ENCODE results near the gene SLC16A1.
"Not testable (repeated sequence)": the region's sequence is repeated elsewhere in the genome, so short reads cannot be mapped to it uniquely, and the experiment has no call there.

Gene SLC16A1

DNA sequence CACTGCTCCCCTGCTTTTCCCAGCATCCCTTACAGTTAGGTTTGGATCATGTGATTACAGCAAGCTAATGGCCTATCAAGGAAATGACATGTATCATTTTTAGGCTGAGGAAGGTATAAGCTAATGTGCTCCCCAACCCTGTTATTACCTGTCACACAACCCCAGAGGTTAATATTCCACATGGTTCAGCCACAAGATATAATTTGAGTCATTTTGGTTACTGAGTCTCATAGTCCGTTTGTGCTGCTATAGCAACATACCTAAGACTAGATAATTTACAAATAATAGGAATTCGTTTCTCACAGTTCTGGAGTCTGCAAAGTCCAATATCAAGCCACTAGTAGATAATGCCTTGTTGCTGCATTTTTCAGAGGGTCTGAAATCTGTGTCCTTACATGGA is 29.1 kb upstream of the SLC16A1 start:
- no peaks in the 10 kb centered on the region for H3K36me3 ChIP-seq
- intact Hi-C loops (cut with DNase I; ENCODE audit: low total_unique reads), result no loop called here
- no peaks in the 10 kb centered on the region for H3K4me1 ChIP-seq
- no peaks in the 10 kb centered on the region for H3K27me3 ChIP-seq
- TF ChIP-seq CTCF (IDR thresholded peaks at IDR 0.05), result no peak
- H3K4me3 ChIP-seq, result no peak overlapping the region
- DNase-seq, result no peak
- H3K9me3 ChIP-seq, result no peaks in the 10 kb centered on the region
- H3K27ac ChIP-seq, result no peak overlapping the region

DNA sequence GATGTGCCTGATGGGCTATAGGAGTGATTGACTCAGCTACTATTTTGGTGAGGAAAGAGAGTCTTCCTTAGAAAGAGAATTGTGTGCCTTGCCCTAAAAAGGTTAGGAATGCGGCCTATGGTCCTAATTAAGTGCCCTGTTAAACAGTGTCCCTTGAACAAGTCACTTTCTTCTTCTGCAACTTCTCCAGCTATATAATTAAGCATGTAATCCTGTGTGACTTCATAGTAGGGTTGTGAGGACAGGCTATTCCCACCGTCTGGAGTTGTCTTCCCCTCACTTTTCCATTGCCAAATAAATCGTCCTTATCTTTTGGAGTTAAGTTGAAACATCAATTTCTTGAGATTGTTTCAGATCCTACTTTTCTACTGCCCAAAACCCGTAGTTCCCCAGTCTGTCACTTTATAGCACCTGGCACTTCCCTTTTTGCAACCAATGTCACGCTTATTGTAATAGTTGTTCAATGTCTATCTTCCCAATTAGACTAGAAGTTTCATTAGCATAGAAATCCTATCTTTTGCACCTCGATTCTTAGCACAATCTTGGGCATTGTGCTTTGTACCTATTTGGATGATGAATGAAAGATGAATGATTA is 27.6 kb upstream of the SLC16A1 start:
- no peaks in the 10 kb centered on the region for H3K27me3 ChIP-seq
- H3K36me3 ChIP-seq, result no peaks in the 10 kb centered on the region
- intact Hi-C loops (cut with DNase I; ENCODE audit: low total_unique reads), result no loop called here
- no peak overlapping the region for H3K4me3 ChIP-seq
- TF ChIP-seq CTCF (IDR thresholded peaks at IDR 0.05), result no peak
- H3K4me1 ChIP-seq, result no peaks in the 10 kb centered on the region
- no peak overlapping the region for H3K27ac ChIP-seq
- DNase-seq, result no peak
- no peaks in the 10 kb centered on the region for H3K9me3 ChIP-seq

GRCh38 chr1:112982853-112983536 is 27.0 kb upstream of the SLC16A1 start:
- Histone ChIP-seq H3K4me3 (no peak overlapping the region), H3K27me3 (no peaks in the 10 kb centered on the region), H3K4me1 (no peaks in the 10 kb centered on the region), H3K27ac (no peak overlapping the region), H3K36me3 (no peaks in the 10 kb centered on the region), H3K9me3 (no peaks in the 10 kb centered on the region)
- DNase-seq, result no peak
- no peak for TF ChIP-seq CTCF (IDR thresholded peaks at IDR 0.05)
- intact Hi-C loops (cut with DNase I; ENCODE audit: low total_unique reads), result no loop called here

GRCh38 chr1:112982328-112982727 is 26.3 kb upstream of the SLC16A1 start:
- Histone ChIP-seq H3K27me3 (no peaks in the 10 kb centered on the region), H3K36me3 (no peaks in the 10 kb centered on the region), H3K9me3 (no peaks in the 10 kb centered on the region), H3K4me3 (no peak overlapping the region), H3K27ac (no peak overlapping the region), H3K4me1 (no peaks in the 10 kb centered on the region)
- TF ChIP-seq CTCF (IDR thresholded peaks at IDR 0.05), result no peak
- DNase-seq, result no peak
- intact Hi-C loops (cut with DNase I; ENCODE audit: low total_unique reads), result no loop called here

DNA sequence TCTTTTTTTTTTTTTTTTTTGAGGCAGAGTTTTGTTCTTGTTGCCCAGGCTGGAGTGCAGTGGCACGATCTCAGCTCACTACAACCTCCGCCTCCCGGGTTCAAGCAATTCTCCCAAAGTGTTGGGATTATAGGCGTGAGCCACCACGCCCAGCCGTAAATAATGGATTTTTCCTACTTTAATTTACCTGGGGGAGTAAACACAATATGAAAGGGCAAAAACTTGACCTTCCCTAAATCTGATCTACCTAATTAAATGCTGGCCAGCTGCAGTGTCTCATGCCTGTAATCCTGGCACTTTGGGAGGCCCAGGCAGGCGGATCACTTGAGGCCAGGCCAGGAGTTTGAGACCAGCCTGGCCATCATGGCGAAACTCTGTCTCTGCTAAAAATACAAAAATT is 25.8 kb upstream of the SLC16A1 start:
- H3K4me3 ChIP-seq; H3K27ac ChIP-seq; H3K4me1 ChIP-seq; H3K36me3 ChIP-seq; DNase-seq; H3K27me3 ChIP-seq; intact Hi-C loops (cut with DNase I; ENCODE audit: low total_unique reads); H3K9me3 ChIP-seq: not testable (repeated sequence)

GRCh38 chr1:112981426-112981825 is 25.4 kb upstream of the SLC16A1 start:
- Histone ChIP-seq H3K4me1 (no peaks in the 10 kb centered on the region), H3K36me3 (no peaks in the 10 kb centered on the region), H3K9me3 (no peaks in the 10 kb centered on the region), H3K4me3 (no peak overlapping the region), H3K27me3 (no peaks in the 10 kb centered on the region), H3K27ac (no peak overlapping the region)
- DNase-seq, result no peak
- no peak for TF ChIP-seq CTCF (IDR thresholded peaks at IDR 0.05)
- intact Hi-C loops (cut with DNase I; ENCODE audit: low total_unique reads), result no loop called here
